Body of pancreas (tissue), 4 donors: ENCODE measurements around the gene SLITRK4. TPM values are rescaled to one million over a fixed set of nuclear protein-coding genes. Genes with fewer than 3 reads are reported as not detected.

ENCODE experiments used
- ATAC-seq: fragments of 150-250 bp; one replicate; pipeline ENCODE4 v1.9.1; 2016
- DNase-seq, 4 donors: peaks; one replicate each; pipeline ENCODE4 v3.0.0-alpha.2; 2019
- H3K27ac ChIP-seq, 4 donors: fragments of 200-600 bp; sonication (generic); 1 replicate in 3 of 4; 2 replicates in 1 of 4; pipeline versions ENCODE4 v1.5.1 to v1.6.1; 2016 to 2019; ENCODE audit warnings: mild to moderate bottlenecking in 1 of 4, mixed read lengths in 1 of 4, moderate library complexity in 1 of 4
- H3K27me3 ChIP-seq, 2 donors: fragments of 200-600 bp; sonication (generic); one replicate each; pipeline ENCODE4 v1.6.0; 2016; ENCODE audit warnings: mild to moderate bottlenecking in 1 of 2
- H3K36me3 ChIP-seq, 2 donors: fragments of 200-600 bp; sonication (generic); replicated peaks in 1 of 2; 2 replicates each; pipeline ENCODE4 v1.5.1; 2016; ENCODE audit warnings: low read depth in 2 of 2; ENCODE audit not compliant: insufficient read depth in 1 of 2
- H3K4me1 ChIP-seq: fragments of 200-600 bp; sonication (generic); one replicate; pipeline ENCODE4 v1.6.0; 2016
- H3K4me3 ChIP-seq, 2 donors: fragments of 200-600 bp; sonication (generic); 1 replicate in 1 of 2; 2 replicates in 1 of 2; pipeline ENCODE4 v1.5.1; 2016 to 2019
- H3K9me3 ChIP-seq, 3 donors: fragments of 200-600 bp; sonication (generic); 1 replicate in 2 of 3; 2 replicates in 1 of 3; pipeline ENCODE4 v1.5.1; 2016
- CTCF ChIP-seq, 7 experiments: fragments of 450-650 bp in 4 of 7; fragments of 200-600 bp in 3 of 7; sonication (generic) in 3 of 7; IDR thresholded peaks; one replicate each; pipeline ENCODE4 v1.5.1; 2016 to 2019; ENCODE audit warnings: antibody characterized with exemption in 7 of 7
- POLR2A ChIP-seq, 3 donors: fragments of 450-650 bp; IDR thresholded peaks; one replicate each; pipeline ENCODE4 v1.6.1; 2016; ENCODE audit warnings: antibody characterized with exemption in 3 of 3, mild to moderate bottlenecking in 2 of 3
- WGBS, 2 donors: methylation state at CpG; one replicate each; pipeline ENCODE4 v1.1.5; 2017; 5-methylcytosine and 5-hydroxymethylcytosine counted together
- intact Hi-C: fragments of 100-400 bp; cut with DNase I; formaldehyde crosslinking; loops from one replicate; pipeline ENCODE4 v1.15.1; 2023
- total RNA-seq, 2 donors: library from RNA; depleted of rRNA; stranded (reverse); fragments of >200 nt; gene quantifications; one replicate each; pipeline ENCODE4 v1.1.0, GENCODE V29; 2016

The SLITRK4 gene
- total RNA-seq, 2 donors from 2014 or later, result 0.33 to 1.6 TPM

- no peak overlapping the region for H3K27ac ChIP-seq
- no peak for ATAC-seq
- H3K4me3 ChIP-seq, result no peak overlapping the region
- intact Hi-C loops, result no loop called here
- 10 to 20% methylated on average over 2 of the region's 2 CpGs for WGBS, 2 donors
- DNase-seq, result no peak
- no peaks in the 10 kb centered on the region for H3K27me3 ChIP-seq
- no peaks in the 10 kb centered on the region for H3K9me3 ChIP-seq
- TF ChIP-seq CTCF (IDR thresholded peaks at IDR 0.05) (no peak), POLR2A (IDR thresholded peaks at IDR 0.05) (no peak)
- peaks cover 7% of the 10 kb centered on the region for H3K4me1 ChIP-seq
- H3K36me3 ChIP-seq, result no peaks in the 10 kb centered on the region
Measured at GRCh38 chrX:143636831-143637230, 930 bp upstream of the SLITRK4 start.

- no peak overlapping the region for H3K27ac ChIP-seq
- H3K4me1 ChIP-seq, result peaks cover 7% of the 10 kb centered on the region
- H3K4me3 ChIP-seq, result peak overlapping the region in 1 of 2 donors; percentile 22
- intact Hi-C loops, result no loop called here
- H3K36me3 ChIP-seq, result no peaks in the 10 kb centered on the region
- no peaks in the 10 kb centered on the region for H3K27me3 ChIP-seq
- ATAC-seq (peak; percentile 69), DNase-seq (peak in 3 of 4 donors; percentile 2 to 35 (median 13))
- TF ChIP-seq POLR2A (IDR thresholded peaks at IDR 0.05), result no peak
- no peak for TF ChIP-seq CTCF (IDR thresholded peaks at IDR 0.05)
- WGBS, 2 donors, result 0 to 3% methylated on average over 17 to 28 of the region's 67 CpGs
- H3K9me3 ChIP-seq, result no peaks in the 10 kb centered on the region
Measured at GRCh38 chrX:143634663-143635455, 1.0 kb downstream of the SLITRK4 start.

GRCh38 chrX:143634309-143634662, 1.6 kb downstream of the SLITRK4 start:
- 0% methylated on average over 6 of the region's 26 CpGs; no CpG with 5 or more reads in 1 of the 2 donors for WGBS, 2 donors
- DNase-seq (peak in 3 of 4 donors; percentile 1 to 31 (median 12)), ATAC-seq (peak; percentile 46)

GRCh38 chrX:143633461-143634308, 2.2 kb downstream of the SLITRK4 start:
- DNase-seq, result peak in 3 of 4 donors; percentile 2 to 19 (median 10)
- Histone ChIP-seq H3K9me3 (no peaks in the 10 kb centered on the region), H3K36me3 (no peaks in the 10 kb centered on the region), H3K4me3 (peak overlapping the region in 1 of 2 donors; percentile 15), H3K27ac (no peak overlapping the region), H3K27me3 (no peaks in the 10 kb centered on the region), H3K4me1 (peaks cover 7% of the 10 kb centered on the region)
- ATAC-seq, result peak; percentile 22
- TF ChIP-seq POLR2A (IDR thresholded peaks at IDR 0.05) (no peak), CTCF (IDR thresholded peaks at IDR 0.05) (no peak)
- intact Hi-C loops, result no loop called here
- WGBS, 2 donors, result 0 to 10% methylated on average over 2 to 44 of the region's 64 CpGs

More at GRCh38 chrX:143634309-143634662, 1.6 kb downstream of the SLITRK4 start:
- H3K4me1 ChIP-seq, result peaks cover 7% of the 10 kb centered on the region
- H3K4me3 ChIP-seq, result peak overlapping the region in 1 of 2 donors; percentile 22
- no peaks in the 10 kb centered on the region for H3K27me3 ChIP-seq
- no peaks in the 10 kb centered on the region for H3K36me3 ChIP-seq
- no peak overlapping the region for H3K27ac ChIP-seq
- H3K9me3 ChIP-seq, result no peaks in the 10 kb centered on the region
- intact Hi-C loops, result no loop called here
- no peak for TF ChIP-seq CTCF (IDR thresholded peaks at IDR 0.05)
- TF ChIP-seq POLR2A (IDR thresholded peaks at IDR 0.05), result no peak
